ENCODE results near the gene PPP1R13B.

PPP1R13B gene

GRCh38 chr14:103732868-103733620, 114.3 kb downstream of the PPP1R13B start:
- H3K4me3 ChIP-seq (ENCODE audit: low read depth, low read length), result no peak overlapping the region

- H3K4me3 ChIP-seq (ENCODE audit: low read depth, low read length), result no peak overlapping the region
Observed at GRCh38 chr14:103731916-103732867, 115.2 kb downstream of the PPP1R13B start.

GRCh38 chr14:103731481-103731880, 115.9 kb downstream of the PPP1R13B start:
- H3K4me3 ChIP-seq (ENCODE audit: low read depth, low read length), result no peak overlapping the region

- no peak overlapping the region for H3K4me3 ChIP-seq (ENCODE audit: low read depth, low read length)
Observed at GRCh38 chr14:103730490-103731035, 116.8 kb downstream of the PPP1R13B start.

GRCh38 chr14:103729496-103730448, 117.6 kb downstream of the PPP1R13B start:
- H3K4me3 ChIP-seq (ENCODE audit: low read depth, low read length), result no peak overlapping the region

- no peak overlapping the region for H3K4me3 ChIP-seq (ENCODE audit: low read depth, low read length)
Observed at GRCh38 chr14:103728721-103729120, 118.7 kb downstream of the PPP1R13B start.

- H3K4me3 ChIP-seq (ENCODE audit: low read depth, low read length), result no peak overlapping the region
Observed at GRCh38 chr14:103728141-103728540, 119.2 kb downstream of the PPP1R13B start.

GRCh38 chr14:103727313-103727980, 119.9 kb downstream of the PPP1R13B start:
- H3K4me3 ChIP-seq (ENCODE audit: low read depth, low read length), result no peak overlapping the region

GRCh38 chr14:103726474-103726873, 120.9 kb downstream of the PPP1R13B start:
- H3K4me3 ChIP-seq (ENCODE audit: low read depth, low read length), result no peak overlapping the region

- H3K4me3 ChIP-seq (ENCODE audit: low read depth, low read length), result no peak overlapping the region
Observed at GRCh38 chr14:103725739-103726395, 121.5 kb downstream of the PPP1R13B start.

- no peak overlapping the region for H3K4me3 ChIP-seq (ENCODE audit: low read depth, low read length)
Observed at GRCh38 chr14:103725001-103725682, 122.2 kb downstream of the PPP1R13B start.

GRCh38 chr14:103724116-103724515, 123.3 kb downstream of the PPP1R13B start:
- H3K4me3 ChIP-seq (ENCODE audit: low read depth, low read length), result no peak overlapping the region

GRCh38 chr14:103723748-103724081, 123.7 kb downstream of the PPP1R13B start:
- no peak overlapping the region for H3K4me3 ChIP-seq (ENCODE audit: low read depth, low read length)

GRCh38 chr14:103721334-103722120, 125.8 kb downstream of the PPP1R13B start:
- H3K4me3 ChIP-seq (ENCODE audit: low read depth, low read length), result no peak overlapping the region

GRCh38 chr14:103719751-103720150, 127.6 kb downstream of the PPP1R13B start:
- H3K4me3 ChIP-seq (ENCODE audit: low read depth, low read length), result no peak overlapping the region

- H3K4me3 ChIP-seq (ENCODE audit: low read depth, low read length), result no peak overlapping the region
Observed at GRCh38 chr14:103718572-103718971, 128.8 kb downstream of the PPP1R13B start.

GRCh38 chr14:103716899-103717411, 130.4 kb downstream of the PPP1R13B start:
- H3K4me3 ChIP-seq (ENCODE audit: low read depth, low read length), result peak overlapping the region; percentile 73

All from iPS-11a (cell line).